Measurements from ENCODE around the gene SH3BP5. TPM values are rescaled to one million over a fixed set of nuclear protein-coding genes. Genes with fewer than 3 reads are reported as not detected.
A peak's percentile ranks its signal among the peaks of the same experiment; 100 is the strongest.

SH3BP5 gene
- total and polyA plus RNA-seq, 12 donors, result 6.7 to 22.4 (median 9.8) TPM

- no peak for TF ChIP-seq CTCF (IDR thresholded peaks at IDR 0.05)
- Histone ChIP-seq H3K9me3 (no peaks in the 10 kb centered on the region), H3K4me3 (no peak overlapping the region), H3K27ac (peak overlapping the region in 8 of 10 donors; percentile 7 to 96 (median 56)), H3K36me3 (no peaks in the 10 kb centered on the region), H3K27me3 (no peaks in the 10 kb centered on the region), H3K4me1 (peaks cover 3 to 93% (median 35%) of the 10 kb centered on the region in 9 donors)
- intact Hi-C loops (cut with DNase I), result no loop called here
- DNase-seq, result peak; percentile 43 to 57
- WGBS, 2 donors, result 48 to 62% methylated on average over 13 of the region's 13 CpGs
- peak; percentile 26 to 63 (median 50) for ATAC-seq
Observed at GRCh38 chr3:15292765-15293522, 39.4 kb downstream of the SH3BP5 start.

GRCh38 chr3:15291589-15292541 is 40.5 kb downstream of the SH3BP5 start:
- peaks cover 0 to 5% (median 0%) of the 10 kb centered on the region in 9 donors for H3K36me3 ChIP-seq
- intact Hi-C loops (cut with DNase I), result no loop called here
- no peak for TF ChIP-seq CTCF (IDR thresholded peaks at IDR 0.05)
- ATAC-seq (peak in 2 of 8 donors; percentile 13 to 18), DNase-seq (no peak)
- H3K4me3 ChIP-seq, result no peak overlapping the region
- no peaks in the 10 kb centered on the region for H3K27me3 ChIP-seq
- H3K27ac ChIP-seq, result peak overlapping the region in 7 of 10 donors; percentile 49 to 96 (median 59)
- 56 to 63% methylated on average over 6 of the region's 6 CpGs for WGBS, 2 donors
- H3K4me1 ChIP-seq, result peaks cover 7 to 99% (median 44%) of the 10 kb centered on the region in 9 donors
- H3K9me3 ChIP-seq, result no peaks in the 10 kb centered on the region

- Histone ChIP-seq H3K27ac (peak overlapping the region in 5 of 10 donors; percentile 2 to 96 (median 52)), H3K36me3 (peaks cover 0 to 16% (median 0%) of the 10 kb centered on the region in 9 donors), H3K27me3 (no peaks in the 10 kb centered on the region), H3K9me3 (no peaks in the 10 kb centered on the region), H3K4me3 (no peak overlapping the region), H3K4me1 (peaks cover 7 to 93% (median 44%) of the 10 kb centered on the region in 9 donors)
- intact Hi-C loops (cut with DNase I), result no loop called here
- TF ChIP-seq CTCF (IDR thresholded peaks at IDR 0.05), result no peak
- ATAC-seq (no peak), DNase-seq (no peak)
- 84 to 89% methylated on average over 3 of the region's 3 CpGs for WGBS, 2 donors
Observed at GRCh38 chr3:15290736-15291135, 41.6 kb downstream of the SH3BP5 start.

- Histone ChIP-seq H3K4me1 (peaks cover 9 to 85% (median 42%) of the 10 kb centered on the region in 9 donors), H3K36me3 (peaks cover 0 to 24% (median 0%) of the 10 kb centered on the region in 9 donors), H3K27me3 (no peaks in the 10 kb centered on the region), H3K9me3 (no peaks in the 10 kb centered on the region), H3K27ac (peak overlapping the region in 1 of 10 donors; percentile 96), H3K4me3 (no peak overlapping the region)
- no peak for TF ChIP-seq CTCF (IDR thresholded peaks at IDR 0.05)
- ATAC-seq (no peak), DNase-seq (no peak)
- WGBS, 2 donors, result 93 to 96% methylated on average over 1 of the region's 1 CpG
- intact Hi-C loops (cut with DNase I), result loop anchor here in 2 of 10 donors (5.0 kb wide), 1 partner anchor 43 kb away; the partner anchor contains the start of gene SH3BP5 (in 2 of the 2)
Observed at GRCh38 chr3:15289661-15290060, 42.7 kb downstream of the SH3BP5 start.
